ENCODE results near the gene F13A1.

Gene F13A1

GRCh38 chr6:6319952-6320811 lies at the start of gene F13A1:
F13A1 (minus strand) TSS chr6:6320662; CDS start chr6:6318664, 1,998 bp downstream.
- no peak for DNase-seq (ENCODE audit: low spot score)

- no peak for DNase-seq (ENCODE audit: low spot score)
Measured at GRCh38 chr6:6368684-6369052, 48.2 kb upstream of the F13A1 start.

GRCh38 chr6:6368040-6368683 lies 47.7 kb upstream of the F13A1 start:
- DNase-seq (ENCODE audit: low spot score), result no peak

DNA sequence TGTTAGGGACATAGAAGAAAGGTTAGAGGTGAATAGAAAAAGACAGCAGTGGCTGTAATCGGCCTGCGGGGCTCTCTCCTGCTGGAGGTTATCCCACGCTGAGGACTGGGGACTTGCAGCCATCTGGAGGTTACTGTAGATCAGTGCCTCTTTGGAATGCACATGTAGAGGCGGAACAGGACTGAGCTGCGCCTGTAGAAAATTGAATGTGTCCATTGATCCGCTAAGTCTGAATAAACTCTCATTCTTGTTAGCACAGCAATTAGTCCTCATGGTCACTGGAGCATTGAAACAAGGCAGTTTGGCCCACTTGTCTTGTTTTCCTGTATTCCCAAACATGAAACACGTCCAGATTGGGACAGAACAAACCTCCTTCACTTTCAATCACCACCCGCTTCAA lies 46.3 kb upstream of the F13A1 start:
- no peak for DNase-seq (ENCODE audit: low spot score)

GRCh38 chr6:6365242-6365641 lies 44.8 kb upstream of the F13A1 start:
- DNase-seq (ENCODE audit: low spot score), result no peak

DNA sequence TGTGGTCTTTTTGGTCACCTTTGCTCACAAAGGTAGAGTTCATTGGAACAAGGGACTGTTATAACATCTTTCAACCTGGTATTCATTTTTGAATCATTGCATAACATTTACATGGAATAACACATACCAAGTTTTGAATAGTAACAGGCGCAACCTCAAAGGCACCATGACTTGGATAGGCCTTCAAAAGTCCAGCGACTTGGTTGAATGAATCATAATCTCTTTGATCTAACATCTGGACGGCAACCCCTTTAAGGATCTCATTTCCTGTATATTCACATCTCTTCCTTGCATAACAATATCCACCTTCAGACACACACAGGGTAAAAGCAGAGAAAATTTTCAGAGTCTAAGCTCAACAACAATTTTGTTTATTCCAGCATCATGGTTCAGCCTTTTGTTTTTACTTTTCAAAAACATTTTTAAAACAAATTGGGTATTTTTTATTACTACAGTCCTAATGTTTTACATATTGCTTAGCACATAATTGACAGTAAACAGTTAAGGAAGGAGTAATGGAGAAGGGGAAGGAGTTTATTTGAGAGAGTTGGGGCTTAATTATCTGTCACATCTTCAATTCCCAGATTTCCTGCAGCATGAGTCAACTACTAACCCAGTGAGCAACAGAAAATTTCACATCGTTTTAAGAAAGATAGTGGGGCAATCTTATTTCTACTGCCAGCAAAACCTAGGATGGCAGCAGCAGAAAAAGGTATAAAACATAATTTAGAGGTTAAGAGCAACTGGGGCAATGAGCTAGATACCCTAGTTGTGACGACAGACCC lies 41.8 kb upstream of the F13A1 start:
- no peak for DNase-seq (ENCODE audit: low spot score)

- DNase-seq (ENCODE audit: low spot score), result no peak
Measured at GRCh38 chr6:6357530-6357929, 37.1 kb upstream of the F13A1 start.

GRCh38 chr6:6357032-6357431 lies 36.6 kb upstream of the F13A1 start:
- no peak for DNase-seq (ENCODE audit: low spot score)

- DNase-seq (ENCODE audit: low spot score), result no peak
Measured at GRCh38 chr6:6352772-6353171, 32.3 kb upstream of the F13A1 start.

- DNase-seq (ENCODE audit: low spot score), result no peak
Measured at GRCh38 chr6:6351511-6352025, 31.1 kb upstream of the F13A1 start.

- DNase-seq (ENCODE audit: low spot score), result no peak
Measured at GRCh38 chr6:6350696-6351095, 30.2 kb upstream of the F13A1 start.

DNA sequence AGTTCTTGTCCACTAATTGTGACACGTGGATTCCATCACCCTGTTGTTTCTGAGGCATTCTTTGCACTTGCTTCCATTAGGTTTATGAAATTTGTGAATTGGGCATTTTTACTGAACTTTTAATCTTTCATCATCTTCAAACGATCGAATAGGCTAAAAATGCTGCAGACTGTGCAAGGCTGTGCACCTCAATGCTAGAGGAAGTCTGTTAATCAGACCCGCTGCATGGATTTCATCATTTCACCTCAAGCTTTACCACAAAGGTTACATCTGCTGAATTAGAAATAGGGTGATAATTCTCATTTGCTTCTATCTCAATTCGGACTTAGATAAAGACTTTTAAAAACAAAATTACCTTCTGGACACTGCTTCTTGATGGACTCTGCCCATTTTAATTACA lies 27.8 kb upstream of the F13A1 start:
- DNase-seq (ENCODE audit: low spot score), result no peak

DNA sequence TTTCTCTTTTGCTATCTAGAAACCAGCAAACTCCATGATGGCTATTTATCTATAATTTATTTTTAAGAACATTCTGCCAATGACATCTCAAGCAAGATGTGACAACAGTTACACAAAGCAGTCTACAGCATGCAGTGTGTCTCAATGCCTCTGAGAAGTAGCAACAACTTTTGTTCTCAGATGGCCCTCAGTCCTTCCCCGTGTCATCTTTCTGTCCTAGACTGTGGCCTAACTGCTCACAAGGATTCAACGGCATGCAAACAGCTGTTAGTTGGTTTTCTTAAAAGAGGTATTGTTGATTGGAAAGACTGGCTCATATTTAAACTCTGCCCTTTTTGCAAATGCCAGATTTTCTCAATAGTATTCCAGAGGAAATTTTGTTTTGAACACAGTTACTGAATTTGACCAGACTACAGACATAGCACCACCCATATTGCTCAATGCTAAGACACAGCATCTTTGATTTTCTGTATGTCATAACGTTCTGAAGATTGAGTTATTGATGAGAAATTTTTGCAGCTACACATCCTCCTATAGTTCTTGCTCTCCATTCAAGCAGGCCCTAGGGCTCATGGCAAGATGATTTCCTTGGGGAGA lies 26.1 kb upstream of the F13A1 start:
- no peak for DNase-seq (ENCODE audit: low spot score)

GRCh38 chr6:6333501-6333900 lies 13.0 kb upstream of the F13A1 start:
- DNase-seq (ENCODE audit: low spot score), result no peak

GRCh38 chr6:6332811-6333244 lies 12.4 kb upstream of the F13A1 start:
- no peak for DNase-seq (ENCODE audit: low spot score)

DNA sequence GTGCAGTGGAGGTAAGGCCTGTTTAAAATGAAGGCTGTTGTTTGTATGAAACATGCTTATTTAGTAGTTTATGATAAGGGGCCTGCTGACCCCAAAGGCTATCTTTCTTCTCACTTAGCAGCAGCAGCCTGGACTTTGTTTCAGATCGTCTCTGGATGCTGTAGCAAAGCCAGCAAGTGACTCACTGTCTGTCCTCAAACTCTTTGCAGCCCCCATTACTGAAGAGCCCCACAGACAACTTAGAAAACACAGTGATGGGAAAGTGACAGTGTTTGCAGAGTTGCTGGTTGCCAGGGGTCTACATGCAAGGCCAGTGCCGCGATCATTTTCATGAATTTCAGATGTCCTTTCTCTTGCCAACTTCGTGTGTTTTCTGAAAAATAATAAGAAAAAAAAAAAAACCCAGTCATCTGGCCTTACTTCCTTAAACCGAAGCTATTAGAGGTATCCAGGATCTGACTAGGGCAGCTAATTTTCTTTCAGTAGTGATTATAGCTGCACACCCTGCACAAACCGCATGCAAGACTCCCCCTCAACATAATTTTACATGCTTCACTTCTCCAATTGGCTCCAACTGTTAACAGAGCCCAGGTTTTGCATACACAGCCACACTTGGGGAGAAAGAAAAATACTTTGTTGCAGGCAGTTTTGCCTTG lies 11.6 kb upstream of the F13A1 start:
- DNase-seq (ENCODE audit: low spot score), result no peak

- no peak for DNase-seq (ENCODE audit: low spot score)
Measured at GRCh38 chr6:6331393-6331792, 10.9 kb upstream of the F13A1 start.

DNA sequence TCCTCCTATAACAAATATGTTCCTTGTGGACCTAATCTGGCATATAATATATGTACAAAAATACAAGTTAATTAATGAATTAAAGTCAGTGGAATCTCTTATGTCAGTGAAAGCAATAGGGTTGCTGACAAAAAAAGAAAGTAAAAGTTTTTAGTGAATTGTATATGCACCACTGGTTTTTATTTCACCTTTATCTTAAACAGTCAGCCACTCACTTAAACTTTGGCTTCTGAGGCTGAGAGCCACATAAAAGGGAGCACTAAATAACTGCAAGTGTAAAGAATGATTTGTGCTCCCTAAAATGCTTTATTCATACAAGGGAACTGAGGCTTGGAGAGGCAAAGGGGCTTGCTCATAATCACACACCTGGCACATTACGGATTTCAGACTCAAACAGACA lies 9.9 kb upstream of the F13A1 start:
- no peak for DNase-seq (ENCODE audit: low spot score)

DNA sequence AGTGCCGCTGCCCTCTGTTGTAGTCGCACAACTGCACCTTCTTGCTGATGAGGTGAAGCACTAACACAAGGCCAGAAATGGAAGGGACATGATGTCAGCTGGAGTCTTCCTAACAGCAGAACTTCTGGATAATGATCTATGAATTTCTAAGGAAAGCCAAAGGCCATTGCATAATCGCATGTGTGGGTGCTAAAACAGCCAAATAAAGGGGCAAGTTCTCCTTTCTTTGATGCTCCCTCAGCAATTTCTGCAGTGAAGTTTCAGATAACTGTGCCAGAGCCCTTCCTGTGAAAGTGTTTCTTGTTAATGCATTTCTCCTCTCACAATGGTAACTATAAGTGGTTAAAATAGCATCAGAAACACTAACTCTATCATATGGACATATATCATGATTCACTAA lies 8.0 kb upstream of the F13A1 start:
- no peak for DNase-seq (ENCODE audit: low spot score)

GRCh38 chr6:6323352-6323751 lies 2.9 kb upstream of the F13A1 start:
- no peak for DNase-seq (ENCODE audit: low spot score)

DNA sequence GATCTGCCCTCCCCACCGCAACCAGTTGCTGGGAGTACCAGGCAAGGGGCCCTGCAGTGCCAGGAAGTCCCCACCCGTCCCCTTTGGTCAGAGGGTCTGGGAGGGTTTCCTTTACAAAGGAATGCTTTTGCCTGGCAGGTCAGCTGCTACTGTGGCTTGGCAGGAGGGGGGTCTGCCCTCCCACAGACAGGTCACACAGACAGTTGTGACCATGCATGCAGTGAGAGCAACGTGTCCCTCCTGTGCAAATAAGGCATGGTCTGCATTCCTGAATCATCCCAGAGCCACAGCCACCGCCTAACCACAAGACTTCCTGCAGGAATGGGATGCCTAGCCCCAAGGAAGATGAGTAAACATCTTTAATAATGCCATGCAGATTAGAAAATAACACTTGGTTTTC lies 439 bp upstream of the F13A1 start:
- no peak for DNase-seq (ENCODE audit: low spot score)

All from LoVo (cell line).